GM23338 (cell line): ENCODE results near the gene HNRNPM. TPM values are rescaled to one million over a fixed set of nuclear protein-coding genes. Genes with fewer than 3 reads are reported as not detected.

ENCODE experiments used
- ETS1 ChIP-seq: IDR thresholded peaks from 2 replicates; pipeline ENCODE4 v1.6.1; 2016; ENCODE audit warnings: antibody characterized with exemption
- EZH2 ChIP-seq: fragments of 200-600 bp; sonication (generic); IDR thresholded peaks from one replicate; pipeline ENCODE4 v1.8.0; 2017; ENCODE audit warnings: antibody characterized with exemption, mild to moderate bottlenecking, low read depth; ENCODE audit not compliant: unreplicated experiment
- POLR2AphosphoS5 ChIP-seq: IDR thresholded peaks from 2 replicates; pipeline ENCODE4 v1.6.1; 2016; ENCODE audit warnings: antibody characterized with exemption, low read depth
- REST ChIP-seq: IDR thresholded peaks from one replicate; pipeline ENCODE4 v1.6.1; 2018; ENCODE audit warnings: antibody characterized with exemption; ENCODE audit not compliant: unreplicated experiment
- STAT1 ChIP-seq: IDR thresholded peaks from one replicate; pipeline ENCODE4 v1.6.1; 2016; ENCODE audit warnings: antibody characterized with exemption; ENCODE audit not compliant: unreplicated experiment
- ZNF331 ChIP-seq: fragments of 250-450 bp; sonication (Bioruptor Pico); IDR thresholded peaks from 2 replicates; pipeline ENCODE4 v1.5.0; 2020; ENCODE audit warnings: low read depth, mild to moderate bottlenecking, moderate library complexity
- polyA plus RNA-seq: library from polyadenylated mRNA; unstranded; fragments of >200 nt; fragmentation: Nextera tagmentation; extraction: Ambion mirVana; gene quantifications from 2 replicates; pipeline ENCODE4 v1.2.1, GENCODE V29; 2016
- total RNA-seq: library from RNA; depleted of rRNA; stranded (reverse); fragments of >200 nt; shearing (Covaris generic); gene quantifications from 2 replicates; pipeline ENCODE4 v1.2.3, GENCODE V29; 2014
- TF ChIP-seq, protein P1 (sequence below): fragments of 250-450 bp; sonication (Bioruptor Pico); IDR thresholded peaks from 2 replicates; pipeline ENCODE4 v1.5.0; 2020; ENCODE audit warnings: mild to moderate bottlenecking, moderate library complexity
- TF ChIP-seq, protein P2 (sequence below), 2 experiments: fragments of 200-600 bp in 1 of 2; sonication (generic) in 1 of 2; conservative IDR thresholded peaks; 2 replicates each; pipeline versions ENCODE4 v1.5.1 to v1.6.1; 2016 to 2017; ENCODE audit warnings: antibody characterized with exemption in 2 of 2, low read depth in 2 of 2, mild to moderate bottlenecking in 2 of 2, moderate library complexity in 1 of 2

HNRNPM gene
- total and polyA plus RNA-seq, 2 experiments from 2014 or later, result 291 to 389 TPM

- TF ChIP-seq, protein P1, sequence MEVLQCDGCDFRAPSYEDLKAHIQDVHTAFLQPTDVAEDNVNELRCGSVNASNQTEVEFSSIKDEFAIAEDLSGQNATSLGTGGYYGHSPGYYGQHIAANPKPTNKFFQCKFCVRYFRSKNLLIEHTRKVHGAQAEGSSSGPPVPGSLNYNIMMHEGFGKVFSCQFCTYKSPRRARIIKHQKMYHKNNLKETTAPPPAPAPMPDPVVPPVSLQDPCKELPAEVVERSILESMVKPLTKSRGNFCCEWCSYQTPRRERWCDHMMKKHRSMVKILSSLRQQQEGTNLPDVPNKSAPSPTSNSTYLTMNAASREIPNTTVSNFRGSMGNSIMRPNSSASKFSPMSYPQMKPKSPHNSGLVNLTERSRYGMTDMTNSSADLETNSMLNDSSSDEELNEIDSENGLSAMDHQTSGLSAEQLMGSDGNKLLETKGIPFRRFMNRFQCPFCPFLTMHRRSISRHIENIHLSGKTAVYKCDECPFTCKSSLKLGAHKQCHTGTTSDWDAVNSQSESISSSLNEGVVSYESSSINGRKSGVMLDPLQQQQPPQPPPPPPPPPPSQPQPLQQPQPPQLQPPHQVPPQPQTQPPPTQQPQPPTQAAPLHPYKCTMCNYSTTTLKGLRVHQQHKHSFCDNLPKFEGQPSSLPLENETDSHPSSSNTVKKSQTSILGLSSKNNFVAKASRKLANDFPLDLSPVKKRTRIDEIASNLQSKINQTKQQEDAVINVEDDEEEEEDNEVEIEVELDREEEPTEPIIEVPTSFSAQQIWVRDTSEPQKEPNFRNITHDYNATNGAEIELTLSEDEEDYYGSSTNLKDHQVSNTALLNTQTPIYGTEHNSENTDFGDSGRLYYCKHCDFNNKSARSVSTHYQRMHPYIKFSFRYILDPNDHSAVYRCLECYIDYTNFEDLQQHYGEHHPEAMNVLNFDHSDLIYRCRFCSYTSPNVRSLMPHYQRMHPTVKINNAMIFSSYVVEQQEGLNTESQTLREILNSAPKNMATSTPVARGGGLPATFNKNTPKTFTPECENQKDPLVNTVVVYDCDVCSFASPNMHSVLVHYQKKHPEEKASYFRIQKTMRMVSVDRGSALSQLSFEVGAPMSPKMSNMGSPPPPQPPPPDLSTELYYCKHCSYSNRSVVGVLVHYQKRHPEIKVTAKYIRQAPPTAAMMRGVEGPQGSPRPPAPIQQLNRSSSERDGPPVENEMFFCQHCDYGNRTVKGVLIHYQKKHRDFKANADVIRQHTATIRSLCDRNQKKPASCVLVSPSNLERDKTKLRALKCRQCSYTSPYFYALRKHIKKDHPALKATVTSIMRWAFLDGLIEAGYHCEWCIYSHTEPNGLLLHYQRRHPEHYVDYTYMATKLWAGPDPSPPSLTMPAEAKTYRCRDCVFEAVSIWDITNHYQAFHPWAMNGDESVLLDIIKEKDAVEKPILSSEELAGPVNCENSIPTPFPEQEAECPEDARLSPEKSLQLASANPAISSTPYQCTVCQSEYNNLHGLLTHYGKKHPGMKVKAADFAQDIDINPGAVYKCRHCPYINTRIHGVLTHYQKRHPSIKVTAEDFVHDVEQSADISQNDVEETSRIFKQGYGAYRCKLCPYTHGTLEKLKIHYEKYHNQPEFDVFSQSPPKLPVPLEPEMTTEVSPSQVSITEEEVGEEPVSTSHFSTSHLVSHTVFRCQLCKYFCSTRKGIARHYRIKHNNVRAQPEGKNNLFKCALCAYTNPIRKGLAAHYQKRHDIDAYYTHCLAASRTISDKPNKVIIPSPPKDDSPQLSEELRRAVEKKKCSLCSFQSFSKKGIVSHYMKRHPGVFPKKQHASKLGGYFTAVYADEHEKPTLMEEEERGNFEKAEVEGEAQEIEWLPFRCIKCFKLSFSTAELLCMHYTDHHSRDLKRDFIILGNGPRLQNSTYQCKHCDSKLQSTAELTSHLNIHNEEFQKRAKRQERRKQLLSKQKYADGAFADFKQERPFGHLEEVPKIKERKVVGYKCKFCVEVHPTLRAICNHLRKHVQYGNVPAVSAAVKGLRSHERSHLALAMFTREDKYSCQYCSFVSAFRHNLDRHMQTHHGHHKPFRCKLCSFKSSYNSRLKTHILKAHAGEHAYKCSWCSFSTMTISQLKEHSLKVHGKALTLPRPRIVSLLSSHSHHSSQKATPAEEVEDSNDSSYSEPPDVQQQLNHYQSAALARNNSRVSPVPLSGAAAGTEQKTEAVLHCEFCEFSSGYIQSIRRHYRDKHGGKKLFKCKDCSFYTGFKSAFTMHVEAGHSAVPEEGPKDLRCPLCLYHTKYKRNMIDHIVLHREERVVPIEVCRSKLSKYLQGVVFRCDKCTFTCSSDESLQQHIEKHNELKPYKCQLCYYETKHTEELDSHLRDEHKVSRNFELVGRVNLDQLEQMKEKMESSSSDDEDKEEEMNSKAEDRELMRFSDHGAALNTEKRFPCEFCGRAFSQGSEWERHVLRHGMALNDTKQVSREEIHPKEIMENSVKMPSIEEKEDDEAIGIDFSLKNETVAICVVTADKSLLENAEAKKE (CRISPR knock-in tag), result no peak
- no peak for TF ChIP-seq REST
- no peak for TF ChIP-seq EZH2
- TF ChIP-seq ETS1, result no peak
- TF ChIP-seq ZNF331 (CRISPR knock-in tag), result no peak
- TF ChIP-seq, protein P2, sequence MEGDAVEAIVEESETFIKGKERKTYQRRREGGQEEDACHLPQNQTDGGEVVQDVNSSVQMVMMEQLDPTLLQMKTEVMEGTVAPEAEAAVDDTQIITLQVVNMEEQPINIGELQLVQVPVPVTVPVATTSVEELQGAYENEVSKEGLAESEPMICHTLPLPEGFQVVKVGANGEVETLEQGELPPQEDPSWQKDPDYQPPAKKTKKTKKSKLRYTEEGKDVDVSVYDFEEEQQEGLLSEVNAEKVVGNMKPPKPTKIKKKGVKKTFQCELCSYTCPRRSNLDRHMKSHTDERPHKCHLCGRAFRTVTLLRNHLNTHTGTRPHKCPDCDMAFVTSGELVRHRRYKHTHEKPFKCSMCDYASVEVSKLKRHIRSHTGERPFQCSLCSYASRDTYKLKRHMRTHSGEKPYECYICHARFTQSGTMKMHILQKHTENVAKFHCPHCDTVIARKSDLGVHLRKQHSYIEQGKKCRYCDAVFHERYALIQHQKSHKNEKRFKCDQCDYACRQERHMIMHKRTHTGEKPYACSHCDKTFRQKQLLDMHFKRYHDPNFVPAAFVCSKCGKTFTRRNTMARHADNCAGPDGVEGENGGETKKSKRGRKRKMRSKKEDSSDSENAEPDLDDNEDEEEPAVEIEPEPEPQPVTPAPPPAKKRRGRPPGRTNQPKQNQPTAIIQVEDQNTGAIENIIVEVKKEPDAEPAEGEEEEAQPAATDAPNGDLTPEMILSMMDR (conservative IDR thresholded peaks at IDR 0.05; ENCODE audit: low read depth in 2 of 2), result no peak
- no peak for TF ChIP-seq POLR2AphosphoS5
- no peak for TF ChIP-seq STAT1
Measured at GRCh38 chr19:8438236-8438635, 6.5 kb upstream of the HNRNPM start (continued).
